Fibroblast of lung (primary cell): ENCODE results near the gene GPHN. TPM values are rescaled to one million over a fixed set of nuclear protein-coding genes. Genes with fewer than 3 reads are reported as not detected.
"Not testable (repeated sequence)": the region's sequence is repeated elsewhere in the genome, so short reads cannot be mapped to it uniquely, and the experiment has no call there.

Experiments used
- DNase-seq, 2 donors: peaks; one replicate each; pipeline versions ENCODE4 v3.0.0 to v3.0.0-alpha.2; 2010; ENCODE audit warnings: low read depth in 2 of 2
- H2AFZ ChIP-seq: 2 replicates; pipeline ENCODE4 v1.5.1; 2012; ENCODE audit warnings: low read length, control low read depth, inconsistent platforms
- H3K27ac ChIP-seq: 2 replicates; pipeline ENCODE4 v1.5.1; 2011; ENCODE audit warnings: low read length, control low read depth; ENCODE audit not compliant: insufficient read depth
- H3K27me3 ChIP-seq: 2 replicates; pipeline ENCODE4 v1.5.1; 2011; ENCODE audit warnings: mild to moderate bottlenecking, low read length; ENCODE audit not compliant: control insufficient read depth, insufficient read depth
- H3K36me3 ChIP-seq: 2 replicates; pipeline ENCODE4 v1.5.1; 2011; ENCODE audit warnings: low read length; ENCODE audit not compliant: control insufficient read depth, insufficient read depth
- H3K4me1 ChIP-seq: 2 replicates; pipeline ENCODE4 v1.5.1; 2011; ENCODE audit warnings: low read length; ENCODE audit not compliant: control insufficient read depth, insufficient read depth; ENCODE audit errors: extremely low read depth
- H3K4me2 ChIP-seq: 2 replicates; pipeline ENCODE4 v1.5.1; 2011; ENCODE audit warnings: low read length, control low read depth; ENCODE audit not compliant: insufficient read depth; ENCODE audit errors: extremely low read depth
- H3K4me3 ChIP-seq, 4 experiments: fragments of 200-600 bp in 1 of 4; sonication (generic) in 1 of 4; replicated peaks in 1 of 4; 2 replicates each; pipeline ENCODE4 v1.5.1; 2011 to 2016; ENCODE audit warnings: low read length in 4 of 4, low read depth in 3 of 4, mild to moderate bottlenecking in 3 of 4, control low read depth in 2 of 4, inconsistent platforms in 1 of 4, mixed read lengths in 1 of 4; ENCODE audit not compliant: insufficient read depth in 1 of 4; ENCODE audit errors: control extremely low read depth in 1 of 4
- H3K79me2 ChIP-seq: 2 replicates; pipeline ENCODE4 v1.5.1; 2012; ENCODE audit warnings: mild to moderate bottlenecking, low read length, inconsistent platforms; ENCODE audit not compliant: control insufficient read depth, insufficient read depth
- H3K9ac ChIP-seq: 2 replicates; pipeline ENCODE4 v1.5.1; 2011; ENCODE audit warnings: mild to moderate bottlenecking, low read length, control low read depth; ENCODE audit not compliant: insufficient read depth
- H3K9me3 ChIP-seq: 2 replicates; pipeline ENCODE4 v1.5.1; 2012; ENCODE audit warnings: low read depth, low read length; ENCODE audit not compliant: control insufficient read depth, insufficient read depth
- H4K20me1 ChIP-seq: 2 replicates; pipeline ENCODE4 v1.5.1; 2011; ENCODE audit warnings: low read length; ENCODE audit not compliant: control insufficient read depth, insufficient read depth; ENCODE audit errors: extremely low read depth
- EZH2 ChIP-seq: IDR thresholded peaks from 2 replicates; pipeline ENCODE4 v1.5.1; 2012; ENCODE audit warnings: low read length, control low read depth, mild to moderate bottlenecking; ENCODE audit errors: missing control alignments
- polyA plus RNA-seq, 2 donors: library from polyadenylated mRNA; depleted of rRNA in 1 of 2; stranded (reverse) in 1 of 2; unstranded in 1 of 2; fragments of >200 nt; gene quantifications; 2 replicates each; pipeline ENCODE4 v1.2.1, GENCODE V29; 2011 to 2012; ENCODE audit warnings: missing spikeins in 1 of 2
- total RNA-seq: library from RNA; depleted of rRNA; stranded (reverse); fragments of >200 nt; gene quantifications from 2 replicates; pipeline ENCODE4 v1.2.1, GENCODE V29; 2014
- TF ChIP-seq, protein P1 (sequence below), 2 donors: IDR thresholded peaks in 1 of 2; conservative IDR thresholded peaks in 1 of 2; 1 replicate in 1 of 2; 2 replicates in 1 of 2; pipeline ENCODE4 v1.5.1; 2011 to 2012; ENCODE audit warnings: low read length in 2 of 2, control low read depth in 1 of 2, inconsistent platforms in 1 of 2, low read depth in 1 of 2, mild to moderate bottlenecking in 1 of 2

GPHN gene
- total and polyA plus RNA-seq, 2 donors (not counting 1 experiment from before 2014, with no cell fraction given) = 8.3 to 13.9 TPM

DNA sequence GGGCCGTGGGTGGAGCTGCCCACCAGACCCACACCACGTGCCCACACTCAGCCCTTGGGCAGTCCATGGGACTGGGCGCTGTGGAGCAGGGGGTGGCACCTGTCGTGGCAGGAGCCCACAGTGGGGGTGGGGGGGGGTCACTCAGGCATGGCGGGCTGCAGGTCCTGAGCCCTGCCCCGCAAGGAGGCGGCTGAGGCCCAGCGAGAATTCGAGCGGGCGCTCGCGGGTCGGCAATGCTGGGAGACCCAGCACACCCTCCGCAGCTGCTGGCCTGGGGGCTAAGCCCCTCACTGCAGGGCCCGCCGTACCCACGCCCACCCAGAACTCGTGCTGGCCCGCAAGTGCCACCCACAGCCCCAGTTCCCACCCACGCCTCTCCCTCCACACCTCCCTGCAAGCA, 548.7 kb downstream of the GPHN start:
- no peaks in the 10 kb centered on the region for H4K20me1 ChIP-seq
- no peaks in the 10 kb centered on the region for H3K36me3 ChIP-seq
- H3K79me2 ChIP-seq = no peaks in the 10 kb centered on the region
- H3K9ac ChIP-seq = no peak overlapping the region
- H3K4me1 ChIP-seq = no peaks in the 10 kb centered on the region
- H3K27ac ChIP-seq = no peak overlapping the region
- no peak overlapping the region for H3K4me3 ChIP-seq
- H3K4me2 ChIP-seq = no peak overlapping the region
- no peak for DNase-seq
- no peak overlapping the region for H2AFZ ChIP-seq
- H3K27me3 ChIP-seq = no peaks in the 10 kb centered on the region
- H3K9me3 ChIP-seq = no peaks in the 10 kb centered on the region
- TF ChIP-seq, protein P1, sequence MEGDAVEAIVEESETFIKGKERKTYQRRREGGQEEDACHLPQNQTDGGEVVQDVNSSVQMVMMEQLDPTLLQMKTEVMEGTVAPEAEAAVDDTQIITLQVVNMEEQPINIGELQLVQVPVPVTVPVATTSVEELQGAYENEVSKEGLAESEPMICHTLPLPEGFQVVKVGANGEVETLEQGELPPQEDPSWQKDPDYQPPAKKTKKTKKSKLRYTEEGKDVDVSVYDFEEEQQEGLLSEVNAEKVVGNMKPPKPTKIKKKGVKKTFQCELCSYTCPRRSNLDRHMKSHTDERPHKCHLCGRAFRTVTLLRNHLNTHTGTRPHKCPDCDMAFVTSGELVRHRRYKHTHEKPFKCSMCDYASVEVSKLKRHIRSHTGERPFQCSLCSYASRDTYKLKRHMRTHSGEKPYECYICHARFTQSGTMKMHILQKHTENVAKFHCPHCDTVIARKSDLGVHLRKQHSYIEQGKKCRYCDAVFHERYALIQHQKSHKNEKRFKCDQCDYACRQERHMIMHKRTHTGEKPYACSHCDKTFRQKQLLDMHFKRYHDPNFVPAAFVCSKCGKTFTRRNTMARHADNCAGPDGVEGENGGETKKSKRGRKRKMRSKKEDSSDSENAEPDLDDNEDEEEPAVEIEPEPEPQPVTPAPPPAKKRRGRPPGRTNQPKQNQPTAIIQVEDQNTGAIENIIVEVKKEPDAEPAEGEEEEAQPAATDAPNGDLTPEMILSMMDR (conservative IDR thresholded peaks at IDR 0.05 in 1 of 2, IDR thresholded peaks at IDR 0.05 in 1 of 2; ENCODE audit: low read depth in 1 of 2, low read length in 2 of 2) = no peak
- no peak for TF ChIP-seq EZH2

GRCh38 chr14:67059596-67059995, 551.6 kb downstream of the GPHN start:
- DNase-seq = peak in 1 of 2 donors; percentile 66
- TF ChIP-seq, protein P1 (conservative IDR thresholded peaks at IDR 0.05 in 1 of 2, IDR thresholded peaks at IDR 0.05 in 1 of 2; ENCODE audit: low read depth in 1 of 2, low read length in 2 of 2) = no peak
- TF ChIP-seq EZH2 = no peak
- Histone ChIP-seq H2AFZ (no peak overlapping the region), H3K9ac (no peak overlapping the region), H3K4me1 (no peaks in the 10 kb centered on the region), H3K27ac (no peak overlapping the region), H3K79me2 (no peaks in the 10 kb centered on the region), H3K27me3 (no peaks in the 10 kb centered on the region), H3K4me2 (no peak overlapping the region), H3K36me3 (no peaks in the 10 kb centered on the region), H4K20me1 (no peaks in the 10 kb centered on the region), H3K9me3 (no peaks in the 10 kb centered on the region), H3K4me3 (no peak overlapping the region)

DNA sequence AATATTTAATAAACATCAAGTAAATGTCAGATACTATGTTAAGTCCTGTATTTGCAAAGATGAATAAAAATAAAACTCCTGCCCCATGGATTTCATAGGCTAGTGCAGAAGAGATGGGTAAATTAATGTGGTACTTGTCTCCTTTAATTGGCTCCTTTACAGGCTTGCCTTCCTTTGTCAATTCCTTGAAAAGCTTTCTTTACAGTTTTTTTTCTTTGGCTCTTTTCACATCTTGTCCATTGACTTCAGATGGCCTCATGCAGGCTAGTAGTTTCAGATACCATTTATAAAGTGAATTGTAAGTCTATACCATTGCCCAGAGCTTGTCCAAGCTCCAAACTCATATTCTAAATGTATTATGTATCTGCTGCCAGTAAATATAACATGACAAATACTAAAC, 552.6 kb downstream of the GPHN start:
- H3K9me3 ChIP-seq = no peaks in the 10 kb centered on the region
- no peaks in the 10 kb centered on the region for H3K36me3 ChIP-seq

GRCh38 chr14:67067070-67067814, 559.3 kb downstream of the GPHN start:
- not testable (repeated sequence) for DNase-seq, H3K4me3 ChIP-seq, H3K36me3 ChIP-seq, H2AFZ ChIP-seq, H3K9ac ChIP-seq, H3K27ac ChIP-seq, H3K4me1 ChIP-seq, H3K27me3 ChIP-seq, H3K4me2 ChIP-seq, H3K79me2 ChIP-seq, H4K20me1 ChIP-seq, H3K9me3 ChIP-seq

More for the DNA sequence above, 552.6 kb downstream of the GPHN start:
- TF ChIP-seq, protein P1 (conservative IDR thresholded peaks at IDR 0.05 in 1 of 2, IDR thresholded peaks at IDR 0.05 in 1 of 2; ENCODE audit: low read depth in 1 of 2, low read length in 2 of 2) = no peak
- no peak for TF ChIP-seq EZH2
- H2AFZ ChIP-seq = no peak overlapping the region
- no peak for DNase-seq
- no peaks in the 10 kb centered on the region for H4K20me1 ChIP-seq
- no peak overlapping the region for H3K9ac ChIP-seq
- H3K27me3 ChIP-seq = no peaks in the 10 kb centered on the region
- H3K4me1 ChIP-seq = no peaks in the 10 kb centered on the region
- H3K79me2 ChIP-seq = no peaks in the 10 kb centered on the region
- H3K27ac ChIP-seq = no peak overlapping the region
- no peak overlapping the region for H3K4me3 ChIP-seq
- H3K4me2 ChIP-seq = no peak overlapping the region
